HepG2 (cell line): ENCODE measurements around the gene SECTM1. TPM values are rescaled to one million over a fixed set of nuclear protein-coding genes. Genes with fewer than 3 reads are reported as not detected.

Source experiments
- CC2D1A ChIP-seq: sonication (generic); formaldehyde crosslinking; IDR thresholded peaks from 2 replicates; pipeline ENCODE4 v1.8.1; 2023; ENCODE audit warnings: mild to moderate bottlenecking, missing genetic modification reagents
- GLI4 ChIP-seq: sonication (generic); formaldehyde crosslinking; IDR thresholded peaks from 2 replicates; pipeline ENCODE4 v1.5.1; 2020; ENCODE audit warnings: missing genetic modification reagents, mild to moderate bottlenecking, moderate library complexity, borderline replicate concordance
- HMGXB4 ChIP-seq, 2 experiments: sonication (generic) in 1 of 2; formaldehyde crosslinking in 1 of 2; IDR thresholded peaks; 2 replicates each; pipeline versions ENCODE4 v1.4.0 to v1.6.1; 2018 to 2020; ENCODE audit warnings: missing genetic modification reagents in 2 of 2, borderline replicate concordance in 1 of 2, low read depth in 1 of 2, mild to moderate bottlenecking in 1 of 2, missing biosample characterization in 1 of 2
- HOXA3 ChIP-seq: sonication (generic); formaldehyde crosslinking; IDR thresholded peaks from 2 replicates; pipeline ENCODE4 v1.5.0; 2020; ENCODE audit warnings: missing genetic modification reagents
- HOXA7 ChIP-seq: sonication (generic); formaldehyde crosslinking; IDR thresholded peaks from 2 replicates; pipeline ENCODE4 v1.8.1; 2022; ENCODE audit warnings: mild to moderate bottlenecking, missing genetic modification reagents, moderate library complexity
- PAF1 ChIP-seq: IDR thresholded peaks from 2 replicates; pipeline ENCODE4 v1.6.1; 2016; ENCODE audit warnings: missing genetic modification reagents, missing compliant biosample characterization
- REL ChIP-seq: sonication (generic); formaldehyde crosslinking; conservative IDR thresholded peaks from 2 replicates; pipeline ENCODE4 v1.8.0; 2022; ENCODE audit warnings: mild to moderate bottlenecking, missing genetic modification reagents, moderate library complexity
- SP5 ChIP-seq: IDR thresholded peaks from 2 replicates; pipeline ENCODE4 v1.6.1; 2016; ENCODE audit warnings: low read depth, borderline replicate concordance
- ZBTB8A ChIP-seq: sonication (generic); formaldehyde crosslinking; IDR thresholded peaks from 2 replicates; pipeline ENCODE4 v1.4.0; 2020; ENCODE audit warnings: mild to moderate bottlenecking, low read depth, missing genetic modification reagents, borderline replicate concordance
- ZNF580 ChIP-seq: IDR thresholded peaks from 2 replicates; pipeline ENCODE4 v1.6.1; 2016; ENCODE audit warnings: low read depth, borderline replicate concordance
- ZNF597 ChIP-seq: sonication (generic); formaldehyde crosslinking; IDR thresholded peaks from 2 replicates; pipeline ENCODE4 v1.5.0; 2020; ENCODE audit warnings: missing genetic modification reagents
- ZNF652 ChIP-seq: IDR thresholded peaks from 2 replicates; pipeline ENCODE4 v1.6.1; 2016; ENCODE audit warnings: low read depth, borderline replicate concordance
- ZNF800 ChIP-seq: sonication (generic); formaldehyde crosslinking; IDR thresholded peaks from 2 replicates; pipeline ENCODE4 v1.4.0; 2020; ENCODE audit warnings: missing genetic modification reagents
- ZSCAN12 ChIP-seq: sonication (generic); formaldehyde crosslinking; IDR thresholded peaks from 2 replicates; pipeline ENCODE4 v1.9.0; 2021; ENCODE audit warnings: mild to moderate bottlenecking, missing genetic modification reagents
- polyA plus RNA-seq, 8 experiments: library from polyadenylated mRNA; depleted of rRNA in 3 of 8; stranded (reverse) in 7 of 8; unstranded in 1 of 8; fragments of >200 nt; fragmentation: Illumina TruSeq in 4 of 8; extraction: Trizol in 4 of 8; gene quantifications; 2 replicates each; pipeline versions ENCODE4 v1.2.1 to v1.2.3, GENCODE V29; 2011 to 2016; ENCODE audit warnings: low read depth in 4 of 8, missing spikeins in 1 of 8, mixed read lengths in 1 of 8; ENCODE audit not compliant: insufficient read depth in 1 of 8
- total RNA-seq, 5 experiments: library from RNA; depleted of rRNA; stranded (reverse); fragments of >200 nt; fragmentation: Illumina TruSeq; extraction: Trizol; gene quantifications; 2 replicates each; pipeline ENCODE4 v1.2.3, GENCODE V29; 2016; ENCODE audit warnings: low read depth in 1 of 5
- TF ChIP-seq, protein P1 (sequence below): sonication (generic); formaldehyde crosslinking; conservative IDR thresholded peaks from 2 replicates; pipeline ENCODE4 v1.4.0; 2020; ENCODE audit warnings: mild to moderate bottlenecking, missing genetic modification reagents, moderate library complexity

SECTM1 gene
- total and polyA plus RNA-seq, 2 of the 13 experiments (the other 11 are each of a cell fraction or from before 2014, with no cell fraction given): 3.5 to 5.3 TPM

- TF ChIP-seq, protein P1, sequence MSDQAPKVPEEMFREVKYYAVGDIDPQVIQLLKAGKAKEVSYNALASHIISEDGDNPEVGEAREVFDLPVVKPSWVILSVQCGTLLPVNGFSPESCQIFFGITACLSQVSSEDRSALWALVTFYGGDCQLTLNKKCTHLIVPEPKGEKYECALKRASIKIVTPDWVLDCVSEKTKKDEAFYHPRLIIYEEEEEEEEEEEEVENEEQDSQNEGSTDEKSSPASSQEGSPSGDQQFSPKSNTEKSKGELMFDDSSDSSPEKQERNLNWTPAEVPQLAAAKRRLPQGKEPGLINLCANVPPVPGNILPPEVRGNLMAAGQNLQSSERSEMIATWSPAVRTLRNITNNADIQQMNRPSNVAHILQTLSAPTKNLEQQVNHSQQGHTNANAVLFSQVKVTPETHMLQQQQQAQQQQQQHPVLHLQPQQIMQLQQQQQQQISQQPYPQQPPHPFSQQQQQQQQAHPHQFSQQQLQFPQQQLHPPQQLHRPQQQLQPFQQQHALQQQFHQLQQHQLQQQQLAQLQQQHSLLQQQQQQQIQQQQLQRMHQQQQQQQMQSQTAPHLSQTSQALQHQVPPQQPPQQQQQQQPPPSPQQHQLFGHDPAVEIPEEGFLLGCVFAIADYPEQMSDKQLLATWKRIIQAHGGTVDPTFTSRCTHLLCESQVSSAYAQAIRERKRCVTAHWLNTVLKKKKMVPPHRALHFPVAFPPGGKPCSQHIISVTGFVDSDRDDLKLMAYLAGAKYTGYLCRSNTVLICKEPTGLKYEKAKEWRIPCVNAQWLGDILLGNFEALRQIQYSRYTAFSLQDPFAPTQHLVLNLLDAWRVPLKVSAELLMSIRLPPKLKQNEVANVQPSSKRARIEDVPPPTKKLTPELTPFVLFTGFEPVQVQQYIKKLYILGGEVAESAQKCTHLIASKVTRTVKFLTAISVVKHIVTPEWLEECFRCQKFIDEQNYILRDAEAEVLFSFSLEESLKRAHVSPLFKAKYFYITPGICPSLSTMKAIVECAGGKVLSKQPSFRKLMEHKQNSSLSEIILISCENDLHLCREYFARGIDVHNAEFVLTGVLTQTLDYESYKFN: no peak
- TF ChIP-seq SP5 (CRISPR knock-in tag): peak; percentile 51; the same call in 1 of the 2 replicates
- no peak for TF ChIP-seq ZBTB8A (CRISPR knock-in tag)
- TF ChIP-seq HOXA3 (CRISPR knock-in tag): peak; percentile 63; the same call in 1 of the 2 replicates
- TF ChIP-seq HOXA7: no peak
- peak; percentile 47 to 59; a peak in 2 of 4 replicates for TF ChIP-seq HMGXB4 (CRISPR knock-in tag; IDR thresholded peaks at IDR 0.05; ENCODE audit: borderline replicate concordance in 1 of 2, low read depth in 1 of 2)
- TF ChIP-seq REL (CRISPR knock-in tag): peak; percentile 77; the same call in 1 of the 2 replicates
- TF ChIP-seq ZSCAN12 (CRISPR knock-in tag): no peak; the same call in 1 of the 2 replicates
- 0 out of 2 replicates have a peak, but pooled peaks have one; percentile 42 for TF ChIP-seq CC2D1A (CRISPR knock-in tag)
- TF ChIP-seq PAF1 (CRISPR knock-in tag): no peak
- no peak for TF ChIP-seq GLI4 (CRISPR knock-in tag)
- TF ChIP-seq ZNF652 (CRISPR knock-in tag): no peak
- TF ChIP-seq ZNF597: no peak
- 0 out of 2 replicates have a peak, but pooled peaks have one; percentile 51 for TF ChIP-seq ZNF800 (CRISPR knock-in tag)
- peak; percentile 67; the same call in 1 of the 2 replicates for TF ChIP-seq ZNF580 (CRISPR knock-in tag)
These were observed 41.1 kb downstream of the SECTM1 start (continued) for GRCh38 chr17:82292251-82293154.
